Islet of Langerhans (tissue), 1 donor: ENCODE results near the gene QRFP.
"Not testable (repeated sequence)": the region's sequence is repeated elsewhere in the genome, so short reads cannot be mapped to it uniquely, and the experiment has no call there.

ENCODE experiments used
- FAIRE-seq: peaks from one replicate; lab custom pipeline; 2011; peaks lifted over from hg19 to GRCh38; lab: Jason Lieb, UNC

Gene QRFP

DNA sequence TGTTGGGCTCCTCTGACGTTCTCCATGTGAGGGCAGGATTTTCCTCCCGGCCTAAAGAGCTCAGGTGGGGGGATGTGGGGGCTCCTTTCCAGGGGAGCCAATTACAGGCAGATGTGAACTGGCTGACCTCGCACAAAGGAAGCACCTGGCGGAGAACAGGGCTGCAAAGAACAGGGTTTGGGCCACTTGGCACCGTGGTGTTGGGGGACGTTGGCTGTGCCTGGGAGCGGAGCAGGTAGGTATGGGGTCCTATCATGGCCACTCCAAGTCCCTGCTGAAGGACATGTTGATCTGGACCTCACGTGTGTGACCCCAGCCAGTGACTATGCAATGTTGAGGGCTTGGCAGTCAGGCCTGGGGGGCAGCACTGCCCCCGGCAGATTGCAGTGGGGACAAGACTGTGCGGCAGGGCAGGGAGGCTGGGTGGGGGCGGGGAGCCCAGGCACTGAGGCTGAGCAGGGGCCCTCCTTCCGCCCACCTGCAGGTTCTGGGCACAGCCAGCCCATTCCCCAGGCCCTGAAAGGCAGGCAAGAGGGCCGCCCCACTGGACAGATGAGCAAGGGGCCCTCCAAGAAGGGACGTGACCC, 23.0 kb upstream of the QRFP start:
- no peak for FAIRE-seq

DNA sequence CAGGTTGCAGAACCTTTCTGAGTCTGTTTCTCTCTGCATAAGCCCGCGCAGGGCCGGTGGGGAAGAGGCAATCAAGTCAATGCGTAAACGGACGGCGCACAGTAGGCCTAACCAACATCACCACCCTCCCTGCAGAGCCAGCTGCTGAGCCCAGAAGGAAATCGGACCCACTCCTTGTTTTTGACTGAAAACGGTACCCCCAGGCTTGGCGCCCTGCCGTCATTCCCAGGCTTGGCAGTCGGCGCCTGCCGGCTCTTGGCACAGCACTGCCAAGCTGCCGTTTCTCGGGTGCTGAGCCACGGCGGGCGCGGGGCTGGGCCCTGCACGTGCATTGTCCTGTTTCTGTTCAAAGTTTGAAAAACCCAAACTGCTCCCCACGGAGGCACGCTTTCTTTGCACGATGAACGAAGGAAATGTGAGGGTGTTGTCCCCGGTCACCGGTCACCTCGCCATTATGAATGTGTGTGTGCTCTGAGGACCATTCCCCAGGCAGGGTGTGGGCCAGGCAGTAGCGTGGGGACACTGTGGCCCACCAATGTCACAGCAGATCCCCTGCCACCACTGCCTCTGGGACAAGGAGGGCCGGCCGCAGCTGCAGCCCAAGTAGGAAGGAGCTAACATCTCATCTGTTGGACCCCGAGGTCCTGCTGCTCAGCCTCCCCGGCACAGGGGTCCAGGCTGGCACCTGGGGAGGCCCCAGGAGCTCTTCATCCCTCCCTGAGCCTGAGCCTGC, 22.4 kb upstream of the QRFP start:
- no peak for FAIRE-seq

DNA sequence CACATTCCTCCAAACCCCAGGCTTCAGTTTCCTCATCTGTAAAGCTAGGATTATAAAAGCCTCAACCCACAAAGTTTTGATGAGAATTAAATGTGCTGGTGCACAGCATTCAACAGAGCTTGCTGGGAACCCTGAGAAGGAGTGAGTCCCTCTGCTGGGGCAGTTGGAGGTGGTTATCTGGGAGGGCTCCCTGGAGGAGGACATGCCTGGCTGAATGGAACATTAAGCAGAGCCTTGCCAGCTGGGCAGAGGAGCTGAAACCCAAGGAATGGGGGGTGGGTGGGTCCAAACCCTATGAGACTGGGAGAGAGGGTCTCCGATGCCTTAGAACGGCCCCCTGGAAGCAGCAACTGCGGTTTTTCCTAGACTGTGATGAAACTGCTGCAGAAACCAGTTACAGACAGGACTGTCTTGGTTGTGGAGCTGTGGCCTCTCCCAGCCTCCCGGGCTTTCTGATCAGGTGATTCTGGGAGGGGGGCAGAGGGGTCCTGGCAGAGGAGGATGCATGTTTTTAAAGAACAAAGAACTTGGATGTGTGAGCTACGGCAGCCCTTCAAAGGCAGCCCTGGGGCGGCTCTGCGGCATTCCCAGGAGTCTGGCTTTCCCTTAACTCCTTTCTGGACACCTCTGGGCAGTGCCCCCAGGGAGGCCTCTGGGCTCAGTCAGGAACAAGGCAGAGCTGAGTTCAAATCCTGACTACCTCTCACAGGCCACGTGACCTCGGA, 21.7 kb upstream of the QRFP start:
- no peak for FAIRE-seq

DNA sequence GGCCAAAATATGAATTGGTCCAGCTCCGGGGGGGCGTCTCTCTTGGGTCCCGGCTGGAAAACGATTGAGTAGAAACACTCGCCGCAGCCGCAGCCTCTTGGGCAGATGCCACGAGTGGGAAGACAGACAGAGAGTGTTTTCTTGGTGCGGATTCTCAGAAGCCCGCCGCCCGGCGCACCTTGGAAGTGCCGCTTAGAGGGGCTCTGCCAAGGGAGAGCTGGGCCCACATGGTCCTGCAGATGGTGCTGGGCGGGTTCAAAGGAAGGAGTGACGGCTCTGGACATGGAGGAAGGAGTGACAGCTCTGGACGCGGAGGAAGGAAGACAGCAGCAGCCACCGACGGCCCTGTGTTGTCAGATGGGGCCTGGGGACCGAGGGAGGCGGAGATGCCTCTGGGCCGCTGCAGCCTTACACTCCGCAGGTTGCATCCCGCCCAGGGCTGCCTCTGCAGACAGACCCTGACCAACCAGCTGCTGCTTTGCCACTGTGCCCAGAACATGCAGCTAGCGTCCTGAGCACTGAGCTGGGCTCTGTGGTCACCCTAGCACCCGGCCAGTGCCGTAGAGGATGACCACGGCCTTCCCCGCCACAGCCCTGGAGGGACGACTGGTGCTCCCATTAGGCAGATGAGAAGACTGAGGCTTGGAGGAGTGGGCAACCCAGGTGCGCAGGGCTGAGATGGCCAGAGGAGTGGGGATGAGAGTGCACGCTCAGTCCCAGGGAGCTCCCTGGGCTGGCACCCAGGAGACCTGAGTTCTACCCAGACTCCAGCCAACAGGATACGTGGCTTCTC, 20.8 kb upstream of the QRFP start:
- FAIRE-seq, result no peak

- FAIRE-seq, result no peak
These were observed 18.5 kb upstream of the QRFP start for GRCh38 chr9:130915096-130915447.

- FAIRE-seq, result no peak
These were observed 17.9 kb upstream of the QRFP start for GRCh38 chr9:130914417-130915095.

DNA sequence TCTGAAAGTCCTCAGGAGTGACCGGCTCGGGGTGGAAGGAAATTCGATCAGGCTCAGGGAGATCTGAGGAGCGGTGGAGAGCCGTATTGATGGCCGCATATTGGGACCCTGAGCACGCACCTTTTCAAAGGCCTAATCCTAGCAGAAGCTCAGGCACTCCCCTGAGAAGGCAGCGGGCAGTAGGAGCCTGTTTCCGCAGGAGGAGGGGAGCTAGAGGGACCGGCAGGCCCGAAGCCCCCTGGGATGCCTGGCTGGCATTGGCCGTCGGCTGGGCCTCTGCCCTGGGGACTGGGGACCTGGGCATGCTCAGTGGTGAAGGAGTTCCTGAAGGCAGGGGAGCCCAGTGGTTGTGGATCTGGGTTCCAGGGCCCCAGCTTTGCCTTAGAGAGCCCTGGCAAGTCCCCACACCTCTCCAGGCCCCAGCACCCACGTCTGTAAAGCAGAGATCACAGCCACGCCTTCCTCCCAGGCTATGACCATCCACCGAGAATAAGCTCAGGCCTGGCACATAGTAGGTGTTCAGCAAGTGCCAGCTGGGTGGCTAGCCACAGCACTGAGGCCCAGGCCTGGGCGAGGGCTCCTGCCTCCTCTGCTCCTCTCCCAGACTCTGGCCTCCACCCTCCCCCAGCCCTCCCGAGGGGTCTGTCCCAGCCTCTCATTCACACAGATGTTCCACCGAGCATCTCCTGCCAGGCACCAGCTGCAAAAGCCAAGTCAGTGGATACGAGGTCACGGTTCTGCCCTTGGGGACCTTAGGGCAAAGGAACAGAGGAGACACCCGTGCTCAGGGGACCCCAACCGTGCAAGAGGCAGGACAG, 17.2 kb upstream of the QRFP start:
- FAIRE-seq, result no peak

GRCh38 chr9:130912932-130913598, 16.5 kb upstream of the QRFP start:
- no peak for FAIRE-seq

- FAIRE-seq, result no peak
These were observed 14.8 kb upstream of the QRFP start for GRCh38 chr9:130911254-130912049.

GRCh38 chr9:130910670-130911069, 14.1 kb upstream of the QRFP start:
- not testable (repeated sequence) for FAIRE-seq

DNA sequence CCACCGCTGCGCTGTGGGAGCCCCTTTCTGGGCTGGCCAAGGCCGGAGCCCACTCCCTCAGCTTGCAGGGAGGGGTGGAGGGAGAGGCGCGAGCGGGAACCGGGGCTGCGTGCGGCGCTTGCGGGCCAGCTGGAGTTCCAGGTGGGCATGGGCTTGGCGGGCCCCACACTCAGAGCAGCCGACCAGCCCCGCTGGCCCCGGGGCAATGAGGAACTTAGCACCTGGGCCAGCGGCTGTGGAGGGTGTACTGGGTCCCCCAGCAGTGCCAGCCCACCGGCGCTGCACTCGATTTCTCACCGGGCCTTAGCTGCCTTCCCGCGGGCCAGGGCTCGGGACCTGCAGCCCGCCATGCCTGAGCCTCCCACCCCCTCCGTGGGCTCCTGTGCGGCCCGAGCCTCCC, 13.4 kb upstream of the QRFP start:
- FAIRE-seq, result not testable (repeated sequence)

- FAIRE-seq, result no peak
These were observed 12.3 kb upstream of the QRFP start for GRCh38 chr9:130908878-130909355.

- FAIRE-seq, result no peak
These were observed 11.7 kb upstream of the QRFP start for GRCh38 chr9:130908146-130908877.

DNA sequence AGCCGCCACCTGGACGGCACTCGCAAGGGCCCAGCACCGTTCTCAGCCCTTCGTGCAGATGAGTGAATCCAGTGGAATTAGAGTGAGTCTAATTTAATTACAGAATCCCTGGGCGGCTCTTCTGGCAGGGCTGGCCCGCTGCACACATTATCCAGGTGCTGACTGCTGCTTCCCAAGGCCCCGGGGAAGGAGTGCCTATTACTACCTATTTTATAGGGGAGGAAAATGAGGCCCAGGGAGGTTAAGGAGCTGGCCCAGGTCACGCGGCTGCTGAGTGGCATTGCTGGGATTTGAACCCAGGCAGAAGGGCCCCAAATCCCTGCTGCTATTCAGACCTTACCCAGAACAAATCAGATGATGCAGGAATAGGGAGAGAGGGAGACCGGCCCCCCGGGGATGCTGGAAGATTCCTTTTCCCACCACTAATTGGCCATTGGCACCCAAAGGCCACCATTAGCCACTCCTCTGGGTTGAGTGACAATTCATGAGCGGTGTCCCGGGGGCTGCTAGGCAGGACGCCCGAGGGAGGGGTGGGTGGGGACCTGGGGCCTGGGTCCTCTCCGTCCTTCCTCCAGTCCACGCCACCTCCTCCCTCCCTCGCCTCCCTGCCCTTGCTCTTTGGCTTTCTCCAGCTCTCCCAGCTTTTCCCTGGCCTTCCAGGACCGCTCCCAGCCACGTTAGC, 10.3 kb upstream of the QRFP start:
- FAIRE-seq, result no peak

- no peak for FAIRE-seq
These were observed 9.5 kb upstream of the QRFP start for GRCh38 chr9:130905902-130906734.

DNA sequence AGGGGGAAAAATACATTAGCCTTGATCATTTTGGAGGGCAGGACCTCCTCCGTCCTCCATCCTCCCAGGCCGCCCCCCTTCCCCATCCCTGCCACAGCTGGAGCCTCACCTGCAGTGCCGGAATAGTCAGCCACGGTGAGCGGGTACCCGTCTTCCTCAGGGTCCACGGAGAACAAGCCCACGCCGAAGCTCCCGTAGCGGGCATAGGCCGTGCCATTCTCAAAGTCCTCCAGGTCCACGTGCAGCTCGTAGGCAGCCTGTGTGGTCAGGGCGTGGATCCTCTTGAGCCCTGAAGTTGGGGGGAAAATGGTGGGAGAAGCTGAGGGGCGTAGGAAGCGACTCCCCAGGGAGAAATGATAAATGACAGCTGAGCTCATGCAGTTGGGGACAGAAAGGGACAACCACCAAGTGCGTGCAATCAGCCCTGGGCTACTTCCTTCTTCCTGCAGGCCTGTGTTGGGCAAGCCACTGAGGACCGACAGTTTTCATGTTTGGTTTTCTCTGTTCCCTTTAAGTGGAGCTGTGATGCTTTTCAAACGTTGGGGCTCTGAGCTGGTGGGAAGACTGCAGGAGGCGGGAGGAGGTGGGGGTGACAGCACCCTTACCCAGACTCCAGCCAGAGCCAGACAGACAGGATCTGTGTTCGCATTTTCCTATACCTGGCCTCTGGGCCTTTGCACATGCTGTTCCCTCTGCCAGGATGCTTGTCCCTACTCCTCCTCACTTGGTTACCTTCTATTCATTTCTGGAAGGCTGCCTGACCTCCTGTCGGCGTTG, 8.7 kb upstream of the QRFP start:
- no peak for FAIRE-seq
